GM19023 (cell line): ENCODE data around the gene ZDHHC22.

Experiments
- ATAC-seq: cut with Tn5 transposase; IDR thresholded peaks from one replicate; pipeline ENCODE4 v1.9.1; 2021; ENCODE audit warnings: mild to moderate bottlenecking, moderate library complexity; ENCODE audit not compliant: unreplicated experiment

ZDHHC22 gene

DNA sequence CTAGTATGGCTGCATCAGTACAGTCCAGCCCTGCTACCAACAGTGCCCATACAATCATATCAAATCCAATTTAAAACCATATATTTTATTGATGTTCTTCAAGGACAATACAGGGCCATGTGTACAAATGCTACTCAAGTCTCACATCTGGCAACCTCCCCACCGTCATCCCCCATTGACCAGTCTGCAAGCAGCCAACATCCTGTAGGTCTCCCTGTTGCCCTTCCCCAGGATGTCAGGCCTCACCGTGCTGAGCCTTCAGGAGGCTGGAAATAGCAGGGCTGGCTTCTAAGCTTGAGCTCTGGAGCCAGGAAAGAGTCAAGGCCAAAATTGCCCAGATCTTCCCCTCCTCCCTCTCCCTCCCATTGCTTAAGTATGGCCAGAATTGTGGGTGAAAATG lies 10.4 kb downstream of the ZDHHC22 start:
- ATAC-seq, result no peak

DNA sequence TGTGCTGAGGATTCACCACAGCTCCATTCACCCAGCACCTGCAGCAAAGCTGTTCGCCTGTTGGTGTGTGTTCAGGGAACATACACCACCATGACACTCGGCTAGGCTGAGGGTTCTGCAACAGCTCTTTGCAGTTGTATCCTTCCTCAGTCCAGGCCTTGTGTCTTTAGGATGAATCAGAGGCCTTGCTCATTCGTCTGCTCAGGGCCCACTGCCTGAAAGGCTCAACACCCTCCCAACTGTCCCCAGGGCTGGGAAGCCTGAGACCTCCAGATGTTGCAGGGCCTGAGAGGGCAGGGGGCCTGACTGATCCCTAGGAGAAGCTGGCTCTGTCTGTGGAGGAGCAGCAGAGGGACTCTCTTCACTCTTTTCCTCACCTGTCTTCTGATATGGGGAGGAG lies 11.2 kb downstream of the ZDHHC22 start:
- ATAC-seq, result no peak

DNA sequence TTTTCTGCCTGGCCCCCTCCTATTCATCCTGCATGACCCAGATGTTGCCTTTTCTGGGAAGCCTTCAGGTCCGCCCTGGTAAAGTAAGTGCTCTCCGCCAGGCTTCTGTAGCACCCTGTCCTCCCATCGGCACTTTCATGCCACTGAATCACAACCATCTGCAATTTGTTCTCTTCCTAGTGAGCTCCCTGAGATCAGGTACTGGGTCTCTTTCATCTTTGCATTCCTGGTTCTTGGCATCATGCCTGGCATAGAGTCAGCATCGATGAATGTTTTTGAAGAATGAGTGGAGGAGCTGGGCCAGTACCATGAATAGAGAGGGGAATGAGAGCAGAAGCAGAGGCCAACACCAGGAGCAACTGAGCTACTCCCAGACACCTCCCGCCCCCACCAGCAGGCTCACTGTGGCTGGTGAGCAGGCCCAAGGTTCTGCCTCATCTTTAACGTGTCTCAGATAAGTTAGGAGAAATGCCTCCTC lies 13.1 kb downstream of the ZDHHC22 start:
- no peak for ATAC-seq

DNA sequence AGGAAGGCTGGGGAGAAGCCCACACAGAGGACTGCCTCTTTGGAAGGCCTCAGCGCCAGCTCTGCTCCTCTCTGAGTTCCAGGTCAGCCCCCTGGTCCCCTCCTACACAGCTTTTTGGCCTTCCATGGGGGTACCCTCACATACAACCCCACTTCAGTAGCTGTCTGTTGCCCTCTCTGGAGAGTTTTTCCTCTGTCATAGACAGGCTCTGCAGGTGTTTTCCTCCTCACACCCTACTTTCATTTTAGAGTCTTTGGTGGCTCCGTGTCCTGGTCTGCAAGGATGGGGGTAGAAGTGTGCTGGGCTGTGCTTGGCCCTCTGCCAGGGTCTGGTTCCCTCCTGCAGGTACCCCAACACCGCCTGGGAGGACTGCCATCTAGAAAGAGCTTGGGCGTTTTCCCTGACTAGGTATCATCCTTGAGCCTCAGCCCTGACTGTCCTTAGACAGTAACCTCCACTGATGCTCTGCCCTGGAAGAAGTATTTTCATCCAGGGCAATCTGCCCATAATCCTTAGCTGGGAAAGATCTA lies 15.1 kb downstream of the ZDHHC22 start:
- no peak for ATAC-seq

DNA sequence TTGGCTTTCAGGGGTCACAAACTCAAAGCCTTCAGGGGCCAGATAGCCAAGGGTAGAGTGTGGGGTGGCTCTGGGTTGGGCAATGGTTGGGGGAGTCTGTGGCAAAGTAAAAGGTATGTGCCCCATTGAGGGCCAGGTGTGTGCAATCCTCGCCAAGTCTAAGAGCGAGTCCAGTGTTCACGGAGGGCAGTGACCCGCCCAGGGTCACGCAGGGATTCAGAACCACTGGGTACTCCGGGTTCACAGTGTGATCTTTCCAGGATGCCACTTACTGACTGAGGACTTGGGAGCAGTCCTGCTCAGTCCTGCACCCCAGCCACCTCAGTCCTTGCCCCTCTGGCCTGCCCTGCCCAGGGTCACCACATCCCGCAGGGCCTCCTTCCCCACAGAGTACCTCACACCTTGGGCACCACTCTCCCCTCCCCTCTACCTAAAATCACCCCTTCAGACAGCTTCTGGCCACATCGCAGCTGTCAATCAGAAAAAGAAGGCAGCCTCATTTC lies 15.7 kb downstream of the ZDHHC22 start:
- ATAC-seq, result no peak

DNA sequence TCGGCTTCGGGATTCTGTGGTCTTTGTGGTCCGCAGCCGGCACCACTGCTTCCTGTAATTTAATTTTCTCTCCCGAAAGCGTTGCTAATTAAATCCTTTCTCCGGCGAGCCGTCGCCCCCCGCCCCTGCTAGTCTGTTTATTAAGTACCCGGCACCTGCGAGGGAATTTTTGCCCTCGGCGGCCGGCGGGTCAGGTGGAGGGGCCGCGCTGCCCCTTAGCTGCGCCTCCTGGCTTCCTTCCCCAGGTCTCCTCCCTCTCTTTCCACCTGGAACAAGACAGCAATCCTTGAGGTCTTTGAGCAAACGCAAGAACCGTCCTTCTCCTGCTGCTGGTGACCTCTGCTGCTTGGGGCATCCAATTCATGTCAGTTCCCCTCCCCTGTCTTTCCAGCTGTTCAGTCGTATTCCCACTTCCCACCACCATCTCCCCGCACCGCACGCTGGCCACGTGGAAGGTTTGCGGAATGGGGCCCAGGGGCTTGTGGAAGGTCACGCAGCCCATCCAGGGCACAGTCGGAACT lies 16.2 kb downstream of the ZDHHC22 start:
- ATAC-seq, result no peak

DNA sequence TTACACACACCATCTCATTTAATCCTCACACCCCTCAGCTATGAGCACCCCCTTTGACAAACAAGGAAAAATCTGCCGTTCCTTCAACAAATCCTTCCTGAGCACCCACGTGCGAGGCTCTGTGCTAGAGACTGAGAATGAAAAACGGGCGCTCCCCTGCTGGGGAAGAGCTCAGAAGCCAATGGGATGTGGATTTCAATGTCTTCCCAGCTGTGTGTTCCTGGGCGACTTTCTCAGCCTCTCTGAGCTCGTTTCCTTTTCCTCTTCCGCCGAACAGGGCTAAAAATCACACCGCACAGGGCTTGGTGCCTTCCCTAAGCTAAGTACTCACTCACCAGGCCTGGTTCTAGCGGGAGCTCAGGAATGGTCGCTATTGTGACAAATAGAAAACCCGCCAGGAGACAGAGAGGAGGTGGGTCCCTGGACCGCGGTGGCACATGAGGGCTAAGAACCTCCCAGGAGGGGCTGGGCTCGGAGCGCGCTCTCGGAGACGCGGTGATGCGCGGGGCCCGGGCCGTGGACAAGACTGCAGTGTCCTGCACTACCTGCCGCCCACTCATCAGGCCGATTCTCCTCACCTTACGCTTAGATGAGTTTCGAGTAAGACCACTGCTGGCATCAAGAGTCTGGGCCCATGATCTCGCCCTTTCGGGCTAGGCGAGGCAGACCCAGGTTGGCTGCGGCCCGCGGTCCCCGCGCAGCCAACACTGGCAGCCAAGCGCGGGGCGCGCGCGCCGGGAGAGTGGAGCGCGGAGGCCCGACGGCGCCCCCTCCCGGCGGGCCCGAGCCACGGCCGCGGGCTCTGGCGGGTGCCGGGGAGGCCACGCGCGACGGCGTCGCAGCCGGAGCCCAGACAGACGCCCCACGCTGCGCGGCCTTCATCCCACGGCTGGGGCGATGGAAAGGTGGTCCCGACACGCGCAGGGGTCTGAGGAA lies 17.0 kb downstream of the ZDHHC22 start:
- no peak for ATAC-seq

DNA sequence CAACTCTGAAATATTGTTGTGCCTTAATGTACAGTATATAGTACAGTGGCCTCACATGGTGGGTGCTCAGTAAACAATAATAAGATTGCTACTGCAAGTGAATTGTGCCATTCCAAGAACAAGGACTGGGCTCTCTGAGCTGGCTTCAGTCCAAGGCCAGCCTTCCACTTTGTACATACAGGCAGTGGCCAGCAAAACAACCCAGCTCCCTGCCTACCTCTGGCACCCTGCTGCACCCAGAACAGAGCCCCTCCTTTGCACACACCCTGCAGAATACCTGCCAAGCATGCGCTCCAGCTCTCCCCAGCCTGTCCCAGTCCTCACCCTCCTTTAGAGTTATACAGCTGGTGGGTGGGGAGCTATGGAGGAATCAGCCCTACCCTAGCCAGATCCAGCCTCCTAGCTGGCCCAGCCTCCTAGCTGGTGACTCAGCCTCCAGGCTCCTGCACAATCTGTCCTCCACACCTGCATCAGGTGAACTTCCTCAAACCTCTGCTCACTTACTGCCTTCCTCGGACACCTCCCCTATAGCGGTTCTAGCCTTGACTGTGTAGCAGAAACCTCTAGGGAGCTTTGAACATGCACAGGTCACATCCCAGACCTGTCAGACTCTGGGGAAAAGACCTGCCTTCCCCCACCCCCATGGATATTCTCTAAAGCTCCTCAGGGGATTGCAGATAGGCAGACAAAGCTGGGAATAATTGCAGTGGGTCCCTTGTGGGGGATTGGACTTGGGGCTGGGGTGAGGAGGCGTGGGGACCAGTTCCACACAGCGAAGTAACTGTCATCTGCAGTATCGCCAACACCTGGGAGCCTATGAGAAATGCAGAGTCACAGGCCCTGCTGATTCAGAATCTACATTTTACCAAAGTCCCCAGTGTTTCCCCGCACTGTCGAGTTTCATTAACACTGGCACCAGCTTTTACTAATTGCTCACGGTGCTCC lies 17.9 kb downstream of the ZDHHC22 start:
- no peak for ATAC-seq

DNA sequence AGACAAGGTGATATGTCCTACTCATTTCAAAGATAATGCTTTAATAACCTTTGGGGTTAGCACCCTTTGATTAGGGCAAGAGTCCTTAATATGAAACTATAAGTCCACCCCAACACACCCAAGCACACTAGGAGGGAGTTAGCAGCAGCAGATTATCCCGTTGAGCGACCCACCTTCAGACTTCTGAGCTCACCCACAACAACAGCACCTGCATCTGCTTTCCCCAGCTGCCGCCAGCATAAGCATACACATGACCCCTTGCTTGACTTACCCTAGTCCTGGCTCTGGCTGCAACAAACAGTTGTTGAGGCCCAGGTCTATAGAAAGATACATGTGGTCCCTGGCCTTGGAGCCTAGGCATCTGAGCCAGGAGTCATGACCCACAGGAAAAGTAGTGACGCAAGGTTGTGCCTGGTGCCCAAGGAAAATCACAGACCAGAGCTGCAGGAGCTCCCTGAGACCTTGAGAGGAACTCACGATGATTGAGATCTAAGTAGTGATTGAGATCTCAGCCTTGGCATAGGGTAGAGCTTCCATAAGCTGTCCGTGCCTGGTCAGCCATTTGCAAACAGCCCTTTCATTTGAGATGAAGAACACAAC lies 19.0 kb downstream of the ZDHHC22 start:
- no peak for ATAC-seq

DNA sequence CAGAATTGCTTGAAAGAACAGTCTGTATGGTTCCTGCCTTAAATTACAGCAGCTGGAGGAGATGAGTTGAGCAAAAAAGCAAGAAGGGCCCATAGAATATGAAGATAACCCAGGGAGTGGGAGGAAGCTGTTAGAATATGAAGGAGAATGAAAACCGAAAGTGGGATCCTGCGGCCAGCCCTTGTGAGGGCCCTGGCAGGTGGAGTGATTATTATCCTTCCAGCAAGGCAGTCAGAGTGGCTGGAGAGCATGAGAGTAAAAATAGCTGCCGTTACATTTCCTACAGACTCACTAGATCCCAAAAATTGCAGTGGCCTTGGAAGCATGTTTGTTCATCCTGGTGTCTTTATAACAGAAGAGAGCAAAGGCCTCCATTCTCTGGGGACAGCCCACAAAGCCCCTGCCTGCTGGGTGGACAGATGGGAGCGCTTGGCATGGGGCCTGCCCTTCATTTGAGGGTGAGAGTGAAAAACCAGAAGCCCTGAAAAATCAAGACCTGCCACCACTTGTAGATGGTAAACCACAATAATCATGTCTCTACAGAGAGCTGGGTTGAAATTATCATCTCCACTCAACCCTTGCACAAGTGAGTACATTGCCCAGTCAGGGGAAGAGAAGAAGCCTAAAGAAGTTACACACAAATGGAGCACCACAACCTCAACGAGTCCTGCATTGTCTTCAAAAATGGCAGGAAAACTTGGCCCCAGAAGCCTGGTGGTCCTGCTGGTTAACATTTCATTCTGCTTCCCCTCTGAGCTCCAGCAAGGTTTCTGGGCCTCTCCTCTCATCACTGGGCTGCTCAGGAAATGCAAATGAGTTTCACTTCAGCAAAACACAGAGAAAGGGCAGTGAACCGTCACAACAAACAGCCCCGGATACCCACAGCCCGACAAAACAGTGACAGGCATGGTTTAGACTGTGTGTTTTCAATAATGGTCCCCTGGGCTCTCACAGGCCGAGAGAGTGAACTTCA lies 20.5 kb downstream of the ZDHHC22 start:
- peak; percentile 89 for ATAC-seq

DNA sequence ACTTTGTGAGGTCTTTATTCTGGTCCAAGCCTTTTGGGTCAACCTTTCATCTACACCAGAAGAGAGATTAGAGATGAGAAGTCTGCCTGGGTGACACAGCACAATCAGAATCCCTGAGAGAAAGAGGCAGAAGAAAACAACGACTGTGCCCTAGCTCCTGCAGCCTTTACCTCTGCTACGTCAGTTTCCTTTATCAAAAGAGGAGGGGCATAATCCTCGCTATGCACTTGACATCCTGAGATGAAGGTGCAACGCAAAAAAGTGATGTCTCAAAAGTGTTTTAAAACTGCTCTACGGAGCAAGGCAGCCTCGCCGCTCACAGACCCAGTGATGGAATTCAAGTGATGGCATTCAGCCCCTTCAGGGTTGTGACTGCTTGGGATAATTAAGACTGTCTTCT lies 21.7 kb downstream of the ZDHHC22 start:
- ATAC-seq, result no peak

DNA sequence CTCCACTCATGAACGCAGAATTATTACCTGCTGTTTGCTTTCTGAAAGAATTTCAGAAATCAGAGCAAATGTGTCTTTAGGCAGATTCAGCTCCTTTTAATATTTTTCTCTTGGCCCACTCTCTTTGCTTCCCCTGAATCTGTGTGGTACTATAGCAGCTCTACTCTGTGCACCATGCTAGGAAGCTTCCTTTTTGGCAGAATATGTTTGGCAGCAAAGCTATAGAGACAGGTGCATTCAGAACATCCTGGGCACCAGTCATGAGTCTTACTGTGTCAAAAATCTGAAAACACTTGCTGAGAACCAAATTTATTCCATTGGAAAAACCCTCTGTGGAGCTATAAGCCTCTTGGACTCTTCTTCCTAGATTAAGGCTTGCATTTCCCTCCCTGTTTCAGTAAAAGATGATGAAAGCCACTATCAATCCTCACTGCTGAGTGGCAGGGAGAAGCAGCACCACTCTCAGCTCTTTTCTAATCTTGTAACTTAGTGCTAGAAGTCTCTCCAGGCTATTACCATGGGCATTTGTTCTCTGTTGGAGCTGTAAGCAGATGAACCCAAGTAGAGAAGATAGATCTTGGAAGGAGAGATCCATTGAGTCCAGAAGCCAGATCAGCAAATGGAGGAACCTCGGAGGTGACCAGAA lies 25.3 kb downstream of the ZDHHC22 start:
- no peak for ATAC-seq

DNA sequence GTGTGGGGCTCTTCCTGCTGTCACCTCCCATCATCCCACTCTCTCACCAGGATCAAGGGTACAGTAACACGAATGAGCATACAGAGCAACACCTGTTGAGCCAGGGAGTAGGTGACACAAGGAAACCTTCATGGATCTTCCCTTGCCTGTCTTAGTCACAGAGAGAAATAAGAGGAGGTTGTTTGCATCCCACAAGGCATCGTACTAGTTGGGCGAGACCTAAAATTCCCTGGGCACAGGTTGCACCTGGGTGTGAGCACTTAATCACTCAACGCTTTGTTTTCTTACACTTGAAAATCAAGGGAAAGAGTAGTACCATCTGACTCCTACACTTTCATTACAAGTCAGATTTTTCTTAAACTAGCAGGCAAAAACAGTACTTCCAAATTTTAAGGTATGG lies 27.0 kb downstream of the ZDHHC22 start:
- ATAC-seq, result no peak

DNA sequence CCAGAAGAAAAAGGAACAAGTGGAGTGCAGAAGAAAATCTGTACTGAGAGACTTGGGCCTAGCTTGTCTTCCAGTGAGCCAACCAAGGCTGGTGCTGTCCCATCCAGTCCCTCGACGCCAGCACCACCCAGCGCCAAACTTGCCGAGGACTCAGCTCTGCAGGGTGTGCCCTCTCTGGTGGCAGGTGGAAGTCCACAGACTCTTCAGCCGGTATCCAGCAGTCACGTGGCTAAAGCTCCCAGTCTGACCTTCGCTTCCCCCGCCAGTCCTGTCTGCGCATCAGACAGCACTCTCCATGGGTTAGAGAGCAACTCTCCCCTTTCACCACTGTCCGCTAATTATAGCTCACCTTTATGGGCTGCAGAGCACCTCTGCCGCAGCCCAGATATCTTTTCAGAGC lies 27.9 kb downstream of the ZDHHC22 start:
- no peak for ATAC-seq

DNA sequence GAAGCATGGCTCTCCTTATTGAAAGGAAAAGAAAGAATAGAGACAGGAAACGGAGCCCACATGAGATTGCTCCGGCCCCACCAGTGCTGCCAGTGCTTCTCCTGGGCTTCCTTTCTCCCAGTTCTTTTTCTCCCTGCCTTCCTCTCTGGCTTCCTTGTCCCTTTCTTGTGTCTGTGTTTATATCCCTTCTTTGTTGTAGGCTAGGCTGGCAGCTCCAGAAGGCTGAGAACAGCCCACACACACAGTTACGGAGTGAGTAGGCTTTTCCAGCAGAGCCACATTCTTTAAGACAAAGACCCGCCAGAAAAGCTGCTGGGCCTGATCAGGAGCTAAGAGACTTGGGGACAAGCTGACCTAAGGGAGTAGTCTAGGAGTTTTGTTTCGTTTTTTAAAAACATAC lies 30.6 kb downstream of the ZDHHC22 start:
- no peak for ATAC-seq

DNA sequence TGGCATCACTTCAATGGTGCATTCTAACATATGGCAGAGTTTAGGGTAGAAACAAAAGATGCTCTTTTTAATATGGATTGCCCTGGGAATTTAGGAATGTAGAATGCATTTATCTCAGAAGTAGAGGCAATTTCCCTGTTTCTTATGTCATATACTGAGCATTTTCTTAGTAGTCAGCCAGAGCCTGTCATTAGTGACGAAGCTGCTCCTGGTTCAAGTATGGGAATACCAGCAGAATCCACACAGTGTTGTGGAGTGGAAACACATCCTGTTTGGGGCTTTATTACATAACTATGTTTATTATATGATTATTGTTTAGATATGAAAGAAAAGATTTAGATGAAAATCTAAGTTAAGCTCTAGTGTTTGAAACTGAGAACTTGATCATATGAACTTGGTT lies 31.3 kb downstream of the ZDHHC22 start:
- no peak for ATAC-seq

DNA sequence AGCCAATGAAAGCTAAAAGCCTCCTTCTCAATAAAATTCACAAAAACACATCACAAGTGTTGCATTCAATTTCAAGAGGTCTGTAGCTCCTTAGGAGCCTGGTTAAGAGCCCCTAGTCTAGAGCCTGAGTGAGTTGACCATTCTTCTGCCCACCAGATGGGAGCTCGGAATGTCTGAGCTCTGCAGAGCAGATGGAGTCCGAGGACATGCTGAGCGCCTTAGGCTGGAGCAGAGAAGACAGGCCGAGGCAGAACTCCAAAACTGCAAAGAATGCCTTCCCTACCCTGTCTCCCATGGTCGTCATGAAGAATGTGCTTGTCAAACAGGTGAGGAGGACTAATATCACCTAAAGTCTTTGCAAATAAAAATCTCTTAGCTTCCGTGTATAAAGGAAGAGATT lies 31.9 kb downstream of the ZDHHC22 start:
- no peak for ATAC-seq

DNA sequence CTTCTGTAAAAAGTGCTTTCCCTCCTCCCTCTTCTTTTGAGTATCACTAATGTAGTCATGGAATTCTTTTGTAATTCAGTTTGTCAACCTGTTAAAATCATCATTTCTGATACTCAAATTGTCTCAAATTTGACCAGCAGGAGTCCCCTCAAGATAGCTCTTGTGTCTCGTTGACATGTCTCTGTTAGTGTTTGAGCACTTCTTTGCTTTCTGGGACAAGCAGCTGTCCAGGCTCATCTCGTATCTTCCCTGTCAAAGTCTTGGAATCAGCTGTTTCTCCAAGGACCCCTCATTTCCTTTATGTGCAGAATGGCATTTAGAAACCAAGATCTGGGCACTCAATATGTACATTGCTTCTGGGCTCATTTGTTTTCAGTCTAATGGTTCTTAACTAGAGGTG lies 32.8 kb downstream of the ZDHHC22 start:
- ATAC-seq, result no peak

DNA sequence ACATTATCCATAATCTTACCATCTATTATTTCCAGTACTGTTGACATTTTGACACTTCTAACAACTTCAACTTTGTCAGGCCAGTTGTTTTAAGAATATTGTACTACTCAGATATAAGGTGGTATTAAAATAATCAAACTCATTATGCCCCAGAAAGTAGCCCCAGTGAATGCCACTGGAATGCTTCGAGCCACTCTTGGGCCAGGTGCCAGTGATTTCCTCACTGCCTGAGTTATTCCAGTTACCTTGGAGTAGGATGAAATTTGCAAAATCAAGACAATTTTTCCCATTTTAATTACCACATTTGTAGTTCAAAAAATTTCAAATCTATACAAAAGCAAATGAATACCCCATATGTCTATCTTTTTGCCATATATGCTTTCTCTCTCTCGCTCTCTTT lies 34.4 kb downstream of the ZDHHC22 start:
- ATAC-seq, result no peak
